Upper lobe of right lung (tissue), 1 donor: ENCODE data around the gene GHRHR. TPM values are rescaled to one million over a fixed set of nuclear protein-coding genes. Genes with fewer than 3 reads are reported as not detected.

Experiments
- ATAC-seq: fragments of 200-7000 bp; cut with Tn5 transposase; one replicate; pipeline ENCODE4 v1.9.1; 2020; ENCODE audit warnings: mild to moderate bottlenecking, moderate library complexity
- DNase-seq: peaks from one replicate; pipeline ENCODE4 v3.0.0-alpha.2; 2020
- H3K27ac ChIP-seq: fragments of 200-600 bp; one replicate; pipeline ENCODE4 v1.8.0; 2022
- H3K27me3 ChIP-seq: fragments of 200-600 bp; one replicate; pipeline ENCODE4 v1.8.0; 2022; ENCODE audit warnings: mild to moderate bottlenecking
- H3K36me3 ChIP-seq: fragments of 200-600 bp; one replicate; pipeline ENCODE4 v1.8.0; 2022
- H3K4me1 ChIP-seq: fragments of 200-600 bp; one replicate; pipeline ENCODE4 v1.8.0; 2022
- H3K4me3 ChIP-seq: fragments of 200-600 bp; one replicate; pipeline ENCODE4 v1.8.0; 2022; ENCODE audit warnings: mild to moderate bottlenecking
- H3K9me3 ChIP-seq: fragments of 200-600 bp; one replicate; pipeline ENCODE4 v1.8.0; 2022
- intact Hi-C: fragments of 100-400 bp; cut with DNase I; formaldehyde crosslinking; loops from one replicate; pipeline ENCODE4 v1.11.0; 2022
- total RNA-seq: library from RNA; stranded (reverse); fragmentation: NEBNext Ultra II Directional; extraction: Animal tissue kit (Norgen Biotek cat#: 25700); gene quantifications from one replicate; pipeline ENCODE4 v1.2.1, GENCODE V29; 2021
- TF ChIP-seq, protein P1 (sequence below): fragments of 200-600 bp; IDR thresholded peaks from one replicate; pipeline ENCODE4 v1.8.0; 2022; ENCODE audit warnings: antibody characterized with exemption
- donor health status: DM: no; HTN: yes; CAD: no; lungs with severe emphysema.

The GHRHR gene
- total RNA-seq, 1 donor from 2014 or later, result not detected

DNA sequence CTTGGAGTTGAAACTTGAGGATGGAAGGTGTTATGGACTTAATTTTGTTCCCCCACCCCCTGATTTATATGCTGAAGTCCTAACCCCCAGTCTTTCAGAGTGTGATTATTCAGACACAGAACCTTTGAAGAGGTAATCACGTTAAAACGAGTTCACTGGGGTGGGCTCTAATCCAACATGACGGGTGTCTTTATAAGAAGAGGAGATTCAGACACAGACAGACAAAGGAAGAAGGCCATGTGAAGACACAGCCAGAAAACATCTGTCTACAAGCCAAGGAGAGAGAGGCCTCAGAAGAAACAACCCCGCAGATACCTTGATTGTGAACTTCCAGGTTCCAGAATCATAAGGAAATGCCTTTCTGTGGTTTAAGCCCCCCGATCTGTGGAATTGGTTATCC lies 37.0 kb downstream of the GHRHR start:
- Histone ChIP-seq H3K9me3 (no peaks in the 10 kb centered on the region), H3K27ac (no peak overlapping the region)

DNA sequence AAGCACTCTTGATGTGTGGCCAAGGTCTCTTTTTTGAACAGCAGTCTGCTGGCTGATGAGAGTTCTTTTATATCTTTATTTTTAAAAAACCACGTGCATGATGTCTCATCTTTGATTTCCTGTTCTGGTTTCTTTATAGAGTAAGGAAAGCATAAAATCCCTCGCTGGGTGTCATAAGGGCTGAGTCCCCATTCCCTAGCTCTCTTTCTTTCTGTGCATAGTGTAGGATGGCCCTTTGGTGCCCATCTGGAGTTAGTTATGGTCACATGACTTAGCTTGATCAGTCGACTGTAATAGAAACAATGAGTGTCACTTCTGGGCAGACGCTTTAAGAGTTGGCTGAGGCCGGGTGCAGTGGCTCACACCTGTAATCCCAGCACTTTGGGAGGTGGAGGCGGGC lies 38.5 kb downstream of the GHRHR start:
- no peaks in the 10 kb centered on the region for H3K9me3 ChIP-seq
- TF ChIP-seq, protein P1, sequence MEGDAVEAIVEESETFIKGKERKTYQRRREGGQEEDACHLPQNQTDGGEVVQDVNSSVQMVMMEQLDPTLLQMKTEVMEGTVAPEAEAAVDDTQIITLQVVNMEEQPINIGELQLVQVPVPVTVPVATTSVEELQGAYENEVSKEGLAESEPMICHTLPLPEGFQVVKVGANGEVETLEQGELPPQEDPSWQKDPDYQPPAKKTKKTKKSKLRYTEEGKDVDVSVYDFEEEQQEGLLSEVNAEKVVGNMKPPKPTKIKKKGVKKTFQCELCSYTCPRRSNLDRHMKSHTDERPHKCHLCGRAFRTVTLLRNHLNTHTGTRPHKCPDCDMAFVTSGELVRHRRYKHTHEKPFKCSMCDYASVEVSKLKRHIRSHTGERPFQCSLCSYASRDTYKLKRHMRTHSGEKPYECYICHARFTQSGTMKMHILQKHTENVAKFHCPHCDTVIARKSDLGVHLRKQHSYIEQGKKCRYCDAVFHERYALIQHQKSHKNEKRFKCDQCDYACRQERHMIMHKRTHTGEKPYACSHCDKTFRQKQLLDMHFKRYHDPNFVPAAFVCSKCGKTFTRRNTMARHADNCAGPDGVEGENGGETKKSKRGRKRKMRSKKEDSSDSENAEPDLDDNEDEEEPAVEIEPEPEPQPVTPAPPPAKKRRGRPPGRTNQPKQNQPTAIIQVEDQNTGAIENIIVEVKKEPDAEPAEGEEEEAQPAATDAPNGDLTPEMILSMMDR, result no peak
- no peaks in the 10 kb centered on the region for H3K4me1 ChIP-seq
- no peaks in the 10 kb centered on the region for H3K27me3 ChIP-seq
- intact Hi-C loops, result no loop called here
- H3K27ac ChIP-seq, result no peak overlapping the region
- no peaks in the 10 kb centered on the region for H3K36me3 ChIP-seq
- DNase-seq (no peak), ATAC-seq (no peak)
- no peak overlapping the region for H3K4me3 ChIP-seq

More for the DNA sequence above, 37.0 kb downstream of the GHRHR start:
- ATAC-seq, result no peak
- H3K36me3 ChIP-seq, result no peaks in the 10 kb centered on the region
- H3K27me3 ChIP-seq, result no peaks in the 10 kb centered on the region
- no peaks in the 10 kb centered on the region for H3K4me1 ChIP-seq
- DNase-seq, result no peak
- H3K4me3 ChIP-seq, result no peak overlapping the region
- TF ChIP-seq, protein P1, result no peak
- intact Hi-C loops, result no loop called here

DNA sequence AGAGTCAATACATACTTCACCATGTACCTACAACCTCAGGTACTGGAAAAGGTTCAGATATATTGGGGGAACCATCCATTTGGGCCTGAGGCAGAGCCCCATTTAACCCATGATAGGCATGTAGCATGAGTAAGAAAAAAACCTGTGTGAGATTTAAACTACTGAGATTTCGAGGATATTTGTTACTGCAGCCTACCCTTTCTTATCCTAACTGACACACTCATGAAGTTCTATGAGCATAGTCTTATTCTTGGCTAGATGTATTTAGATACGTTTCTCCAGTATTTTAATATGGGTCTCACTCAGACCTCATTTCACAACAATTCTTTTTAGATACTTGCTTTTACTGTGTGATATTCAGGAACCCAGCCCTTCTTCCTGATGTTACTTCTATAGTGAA lies 39.3 kb downstream of the GHRHR start:
- Histone ChIP-seq H3K4me1 (no peaks in the 10 kb centered on the region), H3K36me3 (no peaks in the 10 kb centered on the region), H3K9me3 (no peaks in the 10 kb centered on the region), H3K27ac (no peak overlapping the region), H3K4me3 (no peak overlapping the region), H3K27me3 (no peaks in the 10 kb centered on the region)
- DNase-seq, result no peak
- TF ChIP-seq, protein P1, result no peak
- intact Hi-C loops, result no loop called here
- ATAC-seq, result no peak

DNA sequence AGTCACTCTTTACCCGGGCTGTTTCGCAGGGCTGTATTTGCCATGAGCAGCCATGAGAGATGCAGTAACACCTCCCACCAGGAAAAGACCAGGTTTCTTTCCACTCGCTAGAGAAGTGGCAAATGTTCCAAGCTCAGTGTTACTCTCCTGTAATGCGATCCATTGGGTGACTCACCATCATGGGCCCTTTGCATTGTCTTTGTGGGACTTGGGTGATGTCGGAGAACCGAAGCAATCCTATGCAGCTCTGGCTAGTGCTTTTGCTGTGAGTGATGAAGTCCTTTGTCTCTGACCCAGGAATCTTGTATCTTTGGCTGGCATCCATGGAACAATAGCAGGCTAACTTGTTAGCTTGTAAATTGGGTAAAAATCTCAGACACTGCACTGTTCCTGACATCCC lies 40.0 kb downstream of the GHRHR start:
- no peak for ATAC-seq
- no peaks in the 10 kb centered on the region for H3K27me3 ChIP-seq
- H3K4me1 ChIP-seq, result no peaks in the 10 kb centered on the region
- H3K36me3 ChIP-seq, result no peaks in the 10 kb centered on the region
- TF ChIP-seq, protein P1, result no peak
- no peaks in the 10 kb centered on the region for H3K9me3 ChIP-seq
- DNase-seq, result no peak
- H3K4me3 ChIP-seq, result no peak overlapping the region
- intact Hi-C loops, result no loop called here
- H3K27ac ChIP-seq, result no peak overlapping the region

DNA sequence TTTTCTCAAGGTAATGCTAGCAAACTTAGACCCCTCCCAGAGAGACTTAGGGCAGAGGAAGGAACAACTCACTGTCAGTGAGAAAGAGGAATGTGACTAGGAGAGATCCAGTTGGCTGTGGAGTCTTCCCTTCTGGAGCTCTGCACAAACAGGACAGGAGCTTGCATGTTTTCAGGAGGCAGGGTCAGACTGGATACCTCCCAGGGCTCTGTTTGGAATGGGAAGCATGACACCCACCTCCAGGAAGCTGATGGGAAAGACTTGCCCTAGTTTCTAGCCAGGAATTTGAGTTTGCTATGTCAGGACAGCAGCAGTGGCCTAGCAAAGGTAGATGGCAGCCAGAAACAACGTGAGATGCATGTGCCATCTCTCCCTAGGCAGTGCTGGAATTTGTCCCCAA lies 40.6 kb downstream of the GHRHR start:
- Histone ChIP-seq H3K27me3 (no peaks in the 10 kb centered on the region), H3K27ac (no peak overlapping the region), H3K9me3 (no peaks in the 10 kb centered on the region), H3K4me1 (no peaks in the 10 kb centered on the region), H3K4me3 (no peak overlapping the region), H3K36me3 (no peaks in the 10 kb centered on the region)
- TF ChIP-seq, protein P1, result no peak
- intact Hi-C loops, result no loop called here
- ATAC-seq, result no peak
- no peak for DNase-seq

DNA sequence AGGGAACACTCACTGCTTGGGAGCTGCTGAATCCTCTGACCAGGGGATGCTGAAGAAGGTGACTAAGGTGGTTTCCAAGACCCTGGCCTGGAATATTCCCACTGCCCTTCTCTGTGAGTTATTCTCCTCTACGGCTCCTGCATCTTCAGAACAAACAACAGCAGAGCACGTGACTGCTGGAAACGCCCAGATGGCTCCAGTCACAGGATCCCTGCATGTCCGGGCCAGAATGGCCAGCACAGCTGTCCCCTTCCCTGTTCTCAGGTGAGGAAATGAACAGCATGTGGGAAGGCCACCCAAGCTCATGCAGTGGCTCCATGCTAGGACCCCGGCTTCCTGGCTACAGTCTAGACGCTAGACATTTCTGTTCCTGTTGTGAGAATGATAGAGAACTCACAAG lies 43.1 kb downstream of the GHRHR start:
- Histone ChIP-seq H3K36me3 (no peaks in the 10 kb centered on the region), H3K4me1 (no peaks in the 10 kb centered on the region), H3K9me3 (no peaks in the 10 kb centered on the region), H3K4me3 (no peak overlapping the region), H3K27me3 (no peaks in the 10 kb centered on the region), H3K27ac (no peak overlapping the region)
- intact Hi-C loops, result no loop called here
- DNase-seq (no peak), ATAC-seq (no peak)
- TF ChIP-seq, protein P1, result no peak
